ENCODE results near the gene DNAH17. TPM values are rescaled to one million over a fixed set of nuclear protein-coding genes. Genes with fewer than 3 reads are reported as not detected.

Gene DNAH17
- total RNA-seq, 1 experiment from 2014 or later = 0.11 TPM

- H3K36me3 ChIP-seq (ENCODE audit: insufficient read depth, low read length, poor library complexity, severe bottlenecking) = no peaks in the 10 kb centered on the region
- peaks cover 46% of the 10 kb centered on the region for H3K4me1 ChIP-seq (ENCODE audit: insufficient read depth, low read length, poor library complexity, severe bottlenecking)
- ChIA-PET POLR2A (ENCODE audit: low non-redundant PET) (interaction anchor here (0.7 kb wide), 1 partner anchor 21 kb away, joined by 3 read pairs; no protein-coding TSS in a partner anchor), CTCF (no interaction called here)
- intact Hi-C loops (cut with micrococcal nuclease; ENCODE audit: unreplicated experiment) = no loop called here
- TF ChIP-seq EZH2 (IDR thresholded peaks at IDR 0.05; ENCODE audit: borderline replicate concordance, low read depth, low read length, poor library complexity, severe bottlenecking) = no peak
- TF ChIP-seq CTCF (conservative IDR thresholded peaks at IDR 0.05; ENCODE audit: low read depth, low read length) = no peak
- no peaks in the 10 kb centered on the region for H3K9me3 ChIP-seq (ENCODE audit: low read depth, low read length, poor library complexity, severe bottlenecking)
- BruUV-seq (replicated peaks) = TSS peak; percentile 26
- DNase-seq (ENCODE audit: low spot score) = no peak
- no peak overlapping the region for H3K27ac ChIP-seq (ENCODE audit: low read depth, low read length, poor library complexity, severe bottlenecking)
- H3K27me3 ChIP-seq (replicated peaks; ENCODE audit: insufficient read depth, low read depth, low read length, poor library complexity) = no peaks in the 10 kb centered on the region
- H3K4me3 ChIP-seq (ENCODE audit: low read depth, low read length, poor library complexity, severe bottlenecking) = peak overlapping the region; percentile 14
Measured at GRCh38 chr17:78380370-78380769, 196.8 kb downstream of the DNAH17 start.

- intact Hi-C loops (cut with micrococcal nuclease; ENCODE audit: unreplicated experiment) = no loop called here
- CTCF ChIA-PET = no interaction called here
- TSS peak; percentile 57 for BruUV-seq (replicated peaks)
Measured at GRCh38 chr17:78379131-78379491, 198.1 kb downstream of the DNAH17 start.

GRCh38 chr17:78378225-78379130 is 198.7 kb downstream of the DNAH17 start, which contains the start of gene PGS1:
Gene PGS1, plus strand, starts transcription at chr17:78378649. Its CDS starts 17 bp downstream, at chr17:78378666.
- no peaks in the 10 kb centered on the region for H3K9me3 ChIP-seq (ENCODE audit: low read depth, low read length, poor library complexity, severe bottlenecking)
- no TSS peak for BruUV-seq (replicated peaks)
- TF ChIP-seq CTCF (conservative IDR thresholded peaks at IDR 0.05; ENCODE audit: low read depth, low read length) (no peak), EZH2 (IDR thresholded peaks at IDR 0.05; ENCODE audit: borderline replicate concordance, low read depth, low read length, poor library complexity, severe bottlenecking) (no peak)
- CTCF ChIA-PET = no interaction called here
- H3K27ac ChIP-seq (ENCODE audit: low read depth, low read length, poor library complexity, severe bottlenecking) = peak within 1 kb of the TSS; percentile 78
- H3K27me3 ChIP-seq (replicated peaks; ENCODE audit: insufficient read depth, low read depth, low read length, poor library complexity) = no peaks in the 10 kb centered on the region
- intact Hi-C loops (cut with micrococcal nuclease; ENCODE audit: unreplicated experiment) = no loop called here
- DNase-seq (ENCODE audit: low spot score) = peak; percentile 87
- POLR2A ChIA-PET (ENCODE audit: low non-redundant PET) = no interaction called here
- H3K4me1 ChIP-seq (ENCODE audit: insufficient read depth, low read length, poor library complexity, severe bottlenecking) = peaks cover 37% of the 10 kb centered on the region
- peak within 1 kb of the TSS; percentile 87 for H3K4me3 ChIP-seq (ENCODE audit: low read depth, low read length, poor library complexity, severe bottlenecking)
- no peaks in the 10 kb centered on the region for H3K36me3 ChIP-seq (ENCODE audit: insufficient read depth, low read length, poor library complexity, severe bottlenecking)

More at GRCh38 chr17:78379131-78379491, 198.1 kb downstream of the DNAH17 start:
- TF ChIP-seq CTCF (conservative IDR thresholded peaks at IDR 0.05; ENCODE audit: low read depth, low read length) (no peak), EZH2 (IDR thresholded peaks at IDR 0.05; ENCODE audit: borderline replicate concordance, low read depth, low read length, poor library complexity, severe bottlenecking) (no peak)
- no peak for DNase-seq (ENCODE audit: low spot score)
- Histone ChIP-seq H3K27ac (ENCODE audit: low read depth, low read length, poor library complexity, severe bottlenecking) (peak overlapping the region; percentile 78), H3K36me3 (ENCODE audit: insufficient read depth, low read length, poor library complexity, severe bottlenecking) (no peaks in the 10 kb centered on the region), H3K27me3 (replicated peaks; ENCODE audit: insufficient read depth, low read depth, low read length, poor library complexity) (no peaks in the 10 kb centered on the region), H3K4me3 (ENCODE audit: low read depth, low read length, poor library complexity, severe bottlenecking) (peak overlapping the region; percentile 87), H3K4me1 (ENCODE audit: insufficient read depth, low read length, poor library complexity, severe bottlenecking) (peaks cover 43% of the 10 kb centered on the region), H3K9me3 (ENCODE audit: low read depth, low read length, poor library complexity, severe bottlenecking) (no peaks in the 10 kb centered on the region)
- POLR2A ChIA-PET (ENCODE audit: low non-redundant PET) = no interaction called here
